B cell (primary cell): ENCODE measurements around the gene CCDC88C. TPM values are rescaled to one million over a fixed set of nuclear protein-coding genes. Genes with fewer than 3 reads are reported as not detected.

Source experiments
- ATAC-seq: fragments of 200-7000 bp; cut with Tn5 transposase; one replicate; pipeline ENCODE4 v1.10.0; 2021; ENCODE audit warnings: low read depth, mild to moderate bottlenecking, moderate number of reproducible peaks, moderate library complexity
- CTCF ChIA-PET: fragments of 350-600 bp; sonication (Branson Sonifier 250); formaldehyde crosslinking; loops from one replicate; lab custom pipeline; 2021; ENCODE audit warnings: antibody characterized with exemption, inconsistent platforms; lab: Charles Lee
- POLR2A ChIA-PET: fragments of 350-600 bp; sonication (Branson Sonifier 250); formaldehyde crosslinking; loops from one replicate; lab custom pipeline; 2021; ENCODE audit warnings: antibody characterized with exemption; lab: Charles Lee
- DNase-seq: peaks from one replicate; pipeline ENCODE4 v3.0.0; 2013
- H2AFZ ChIP-seq: 2 replicates; pipeline ENCODE4 v1.6.1; 2012; ENCODE audit warnings: mild to moderate bottlenecking, low read depth, low read length; ENCODE audit not compliant: insufficient read depth, poor library complexity, severe bottlenecking
- H3K27ac ChIP-seq, 2 donors: 1 replicate in 1 of 2; 2 replicates in 1 of 2; pipeline ENCODE4 v1.5.1; 2012 to 2013; ENCODE audit warnings: low read length in 2 of 2, mild to moderate bottlenecking in 2 of 2, moderate library complexity in 1 of 2
- H3K27me3 ChIP-seq, 4 experiments: fragments of 200-600 bp in 1 of 4; sonication (generic) in 1 of 4; replicated peaks in 1 of 4; 1 replicate in 2 of 4; 2 replicates in 2 of 4; pipeline versions ENCODE4 v1.6.1 to v1.7.0; 2013 to 2016; ENCODE audit warnings: low read length in 3 of 4, mild to moderate bottlenecking in 2 of 4, mixed read lengths in 1 of 4, moderate library complexity in 1 of 4; ENCODE audit not compliant: insufficient read depth in 4 of 4, control insufficient read depth in 3 of 4; ENCODE audit errors: control extremely low read depth in 1 of 4
- H3K36me3 ChIP-seq, 2 experiments: replicated peaks in 1 of 2; 1 replicate in 1 of 2; 2 replicates in 1 of 2; pipeline versions ENCODE4 v1.6.1 to v1.7.1; 2013; ENCODE audit warnings: low read length in 1 of 2; ENCODE audit not compliant: insufficient read depth in 2 of 2, control insufficient read depth in 1 of 2; ENCODE audit errors: control extremely low read depth in 1 of 2, extremely low read depth in 1 of 2
- H3K4me1 ChIP-seq, 2 donors: fragments of 200-600 bp in 1 of 2; sonication (generic) in 1 of 2; 1 replicate in 1 of 2; 2 replicates in 1 of 2; pipeline versions ENCODE4 v1.5.1 to v1.6.1; 2013 to 2017; ENCODE audit warnings: low read length in 2 of 2; ENCODE audit not compliant: control insufficient read depth in 2 of 2, insufficient read depth in 2 of 2
- H3K4me2 ChIP-seq: replicated peaks from 2 replicates; pipeline ENCODE3; 2012; ENCODE audit warnings: mild to moderate bottlenecking, low read depth, low read length; ENCODE audit not compliant: poor library complexity, severe bottlenecking
- H3K4me3 ChIP-seq, 5 experiments: fragments of 200-600 bp in 1 of 5; sonication (generic) in 1 of 5; 1 replicate in 3 of 5; 2 replicates in 2 of 5; pipeline versions ENCODE4 v1.5.1 to v1.7.0; 2011 to 2016; ENCODE audit warnings: low read length in 4 of 5, mild to moderate bottlenecking in 4 of 5, low read depth in 2 of 5, control low read depth in 1 of 5, moderate library complexity in 1 of 5; ENCODE audit not compliant: insufficient read depth in 1 of 5; ENCODE audit errors: control extremely low read depth in 1 of 5, extremely low read depth in 1 of 5
- H3K79me2 ChIP-seq: fragments of 200-600 bp; sonication (generic); one replicate; pipeline ENCODE4 v1.6.0; 2016; ENCODE audit warnings: low read length; ENCODE audit not compliant: control insufficient read depth, insufficient read depth
- H3K9ac ChIP-seq: fragments of 200-600 bp; sonication (generic); 2 replicates; pipeline ENCODE4 v1.6.1; 2017; ENCODE audit warnings: mild to moderate bottlenecking, low read length, moderate library complexity
- H3K9me3 ChIP-seq, 3 donors: one replicate each; pipeline versions ENCODE4 v1.6.1 to v1.7.1; 2013; ENCODE audit warnings: low read length in 2 of 3; ENCODE audit not compliant: control insufficient read depth in 2 of 3, insufficient read depth in 1 of 3; ENCODE audit errors: control extremely low read depth in 1 of 3
- H4K20me1 ChIP-seq: 2 replicates; pipeline ENCODE4 v1.6.0; 2012; ENCODE audit warnings: mild to moderate bottlenecking, low read length; ENCODE audit not compliant: insufficient read depth, control insufficient read depth, poor library complexity, severe bottlenecking
- H3K27ac Mint-ChIP-seq: one replicate; pipeline ENCODE4 v1.8.0; 2021; ENCODE audit warnings: mixed read lengths
- H3K27me3 Mint-ChIP-seq: one replicate; pipeline ENCODE4 v1.8.0; 2021; ENCODE audit warnings: mixed read lengths
- H3K4me1 Mint-ChIP-seq: one replicate; pipeline ENCODE4 v1.8.0; 2021; ENCODE audit warnings: mixed read lengths
- H3K4me3 Mint-ChIP-seq: one replicate; pipeline ENCODE4 v1.8.0; 2021; ENCODE audit warnings: mixed read lengths
- H3K9me3 Mint-ChIP-seq: one replicate; pipeline ENCODE4 v1.8.0; 2022; ENCODE audit warnings: mixed read lengths; ENCODE audit not compliant: insufficient read depth
- EZH2 ChIP-seq: IDR thresholded peaks from 2 replicates; pipeline ENCODE4 v1.6.1; 2012; ENCODE audit warnings: borderline replicate concordance, low read depth, mild to moderate bottlenecking, moderate library complexity, low read length; ENCODE audit not compliant: insufficient read depth, poor library complexity, severe bottlenecking
- WGBS: methylation state at CpG from one replicate; pipeline ENCODE4 v1.1.5; 2013; ENCODE audit warnings: missing lambda C conversion rate; ENCODE audit not compliant: insufficient coverage; 5-methylcytosine and 5-hydroxymethylcytosine counted together
- intact Hi-C: fragments of 100-400 bp; cut with micrococcal nuclease; formaldehyde crosslinking; loops from one replicate; pipeline ENCODE4 v1.10.0; 2022
- polyA plus RNA-seq: library from polyadenylated mRNA; depleted of rRNA; stranded (reverse); fragments of >200 nt; gene quantifications from 2 replicates; pipeline ENCODE4 v1.2.3, GENCODE V29; 2012
- total RNA-seq, 2 donors: library from RNA; stranded (reverse); fragments of 120-200 nt in 1 of 2; gene quantifications; 1 replicate in 1 of 2; 2 replicates in 1 of 2; pipeline versions ENCODE4 v1.2.3 to v1.2.4, GENCODE V29; 2013 to 2022
- TF ChIP-seq, protein P1 (sequence below): fragments of 200-600 bp; IDR thresholded peaks from one replicate; pipeline ENCODE4 v1.8.0; 2022; ENCODE audit warnings: antibody characterized with exemption, mild to moderate bottlenecking

CCDC88C gene
- total and polyA plus RNA-seq, 2 donors (not counting 1 experiment from before 2014, with no cell fraction given) = 98.7 to 181 TPM

DNA sequence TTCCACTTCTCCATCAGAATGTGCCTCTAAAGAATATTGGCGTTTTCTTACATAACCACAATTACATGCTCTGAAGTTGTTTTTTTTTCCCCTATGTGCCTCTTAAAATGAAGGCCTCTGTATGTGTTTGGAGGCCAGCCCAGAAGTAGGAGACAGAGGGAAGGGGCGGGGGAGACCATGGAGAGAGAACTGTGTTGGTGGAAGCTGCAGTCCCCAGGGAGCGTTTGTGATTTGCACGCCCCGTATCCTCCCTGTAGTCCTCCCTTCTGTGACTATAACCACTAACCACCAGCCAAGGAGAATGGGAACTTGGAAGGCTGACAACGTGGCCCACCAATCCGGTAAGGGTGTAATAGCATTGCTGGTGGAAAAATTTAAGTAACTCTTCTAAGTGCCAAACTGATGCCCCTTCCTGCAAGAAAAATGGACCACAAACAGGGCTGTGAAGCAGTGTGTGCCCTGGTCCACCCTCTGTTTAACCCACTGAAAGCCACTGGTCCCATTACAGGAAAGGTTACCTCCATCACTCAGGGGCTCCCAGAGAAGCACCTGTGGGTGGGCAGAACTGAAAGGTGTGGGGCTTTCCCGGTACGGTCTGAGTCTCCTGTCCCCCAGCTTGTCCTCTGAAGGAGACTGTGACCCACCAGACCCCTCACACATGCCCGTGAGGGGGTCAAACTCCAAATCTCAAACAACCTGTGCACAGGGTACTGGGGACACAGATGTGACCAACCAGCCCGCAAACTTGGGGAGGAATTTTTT lies 36.8 kb downstream of the CCDC88C start:
- no peak overlapping the region for H3K9ac ChIP-seq
- TF ChIP-seq EZH2 = no peak
- TF ChIP-seq, protein P1, sequence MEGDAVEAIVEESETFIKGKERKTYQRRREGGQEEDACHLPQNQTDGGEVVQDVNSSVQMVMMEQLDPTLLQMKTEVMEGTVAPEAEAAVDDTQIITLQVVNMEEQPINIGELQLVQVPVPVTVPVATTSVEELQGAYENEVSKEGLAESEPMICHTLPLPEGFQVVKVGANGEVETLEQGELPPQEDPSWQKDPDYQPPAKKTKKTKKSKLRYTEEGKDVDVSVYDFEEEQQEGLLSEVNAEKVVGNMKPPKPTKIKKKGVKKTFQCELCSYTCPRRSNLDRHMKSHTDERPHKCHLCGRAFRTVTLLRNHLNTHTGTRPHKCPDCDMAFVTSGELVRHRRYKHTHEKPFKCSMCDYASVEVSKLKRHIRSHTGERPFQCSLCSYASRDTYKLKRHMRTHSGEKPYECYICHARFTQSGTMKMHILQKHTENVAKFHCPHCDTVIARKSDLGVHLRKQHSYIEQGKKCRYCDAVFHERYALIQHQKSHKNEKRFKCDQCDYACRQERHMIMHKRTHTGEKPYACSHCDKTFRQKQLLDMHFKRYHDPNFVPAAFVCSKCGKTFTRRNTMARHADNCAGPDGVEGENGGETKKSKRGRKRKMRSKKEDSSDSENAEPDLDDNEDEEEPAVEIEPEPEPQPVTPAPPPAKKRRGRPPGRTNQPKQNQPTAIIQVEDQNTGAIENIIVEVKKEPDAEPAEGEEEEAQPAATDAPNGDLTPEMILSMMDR = no peak
- Mint-ChIP-seq H3K27me3 (no peaks in the 10 kb centered on the region), H3K9me3 (no peaks in the 10 kb centered on the region), H3K4me3 (peak overlapping the region; percentile 44), H3K4me1 (peaks cover 91% of the 10 kb centered on the region), H3K27ac (peak overlapping the region; percentile 70)
- H4K20me1 ChIP-seq = peaks cover 97% of the 10 kb centered on the region
- ATAC-seq = peak; percentile 34
- WGBS = 24% methylated on average over 3 of the region's 11 CpGs
- H3K9me3 ChIP-seq = no peaks in the 10 kb centered on the region
- H2AFZ ChIP-seq = no peak overlapping the region
- peak overlapping the region; percentile 55 for H3K4me2 ChIP-seq
- H3K27ac ChIP-seq = peak overlapping the region in 1 of 2 donors; percentile 58
- H3K36me3 ChIP-seq = peaks cover 0 to 35% of the 10 kb centered on the region in 2 experiments
- ChIA-PET CTCF (no interaction called here), POLR2A (interaction anchor here (0.6 kb wide), 1 partner anchor 9 kb away, joined by 4 read pairs; no protein-coding TSS in a partner anchor)
- no peak for DNase-seq
- no peak overlapping the region for H3K4me3 ChIP-seq
- intact Hi-C loops = loop anchor here (2.0 kb wide), 1 partner anchor 14 kb away; no protein-coding TSS in a partner anchor
- H3K4me1 ChIP-seq = peaks cover 61 to 88% of the 10 kb centered on the region in 2 donors
- no peaks in the 10 kb centered on the region for H3K27me3 ChIP-seq
- peaks cover 100% of the 10 kb centered on the region for H3K79me2 ChIP-seq

DNA sequence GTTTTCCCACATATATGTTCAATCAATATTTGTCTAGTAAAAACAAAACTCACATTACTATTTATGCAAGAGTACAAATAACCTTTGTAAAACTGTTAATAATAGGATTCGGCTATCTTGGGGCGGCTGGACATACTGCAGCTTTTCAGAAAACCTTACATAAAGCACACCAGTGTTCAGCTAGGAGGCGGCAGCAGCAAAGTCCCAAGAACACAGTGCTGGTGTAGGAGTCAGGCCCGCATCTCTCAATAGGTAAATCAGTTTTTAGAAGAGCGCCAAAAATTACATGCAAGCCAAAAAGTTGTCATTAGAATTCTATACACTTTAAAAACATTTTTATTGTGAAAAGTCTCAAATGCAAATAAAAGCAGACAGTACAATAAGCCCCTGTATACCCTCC lies 37.5 kb downstream of the CCDC88C start:
- H3K4me3 ChIP-seq = no peak overlapping the region
- peaks cover 100% of the 10 kb centered on the region for H3K79me2 ChIP-seq

More for the DNA sequence above, 37.5 kb downstream of the CCDC88C start:
- Mint-ChIP-seq H3K9me3 (no peaks in the 10 kb centered on the region), H3K4me1 (peaks cover 96% of the 10 kb centered on the region), H3K27ac (peak overlapping the region; percentile 70), H3K27me3 (no peaks in the 10 kb centered on the region), H3K4me3 (no peak overlapping the region)
- H3K4me2 ChIP-seq = no peak overlapping the region
- no peak overlapping the region for H2AFZ ChIP-seq
- POLR2A ChIA-PET = no interaction called here
- H3K27ac ChIP-seq = peak overlapping the region in 1 of 2 donors; percentile 58
- no peaks in the 10 kb centered on the region for H3K9me3 ChIP-seq
- DNase-seq = no peak
- WGBS = 100% methylated on average over 1 of the region's 5 CpGs
- no peak overlapping the region for H3K9ac ChIP-seq
- no peak for ATAC-seq
- CTCF ChIA-PET = no interaction called here
- H3K27me3 ChIP-seq = no peaks in the 10 kb centered on the region
- intact Hi-C loops = loop anchor here (2.0 kb wide), 1 partner anchor 13 kb away; no protein-coding TSS in a partner anchor
- peaks cover 97% of the 10 kb centered on the region for H4K20me1 ChIP-seq
- TF ChIP-seq EZH2 = no peak
- TF ChIP-seq, protein P1 = no peak
- peaks cover 68 to 92% of the 10 kb centered on the region in 2 donors for H3K4me1 ChIP-seq
- peaks cover 0 to 39% of the 10 kb centered on the region in 2 experiments for H3K36me3 ChIP-seq
